ENCODE data around the gene HP. TPM values are rescaled to one million over a fixed set of nuclear protein-coding genes. Genes with fewer than 3 reads are reported as not detected.

HP gene
- total and polyA plus RNA-seq, 2 of the 13 experiments (the other 11 are each of a cell fraction or from before 2014, with no cell fraction given) = 387 to 524 TPM

DNA sequence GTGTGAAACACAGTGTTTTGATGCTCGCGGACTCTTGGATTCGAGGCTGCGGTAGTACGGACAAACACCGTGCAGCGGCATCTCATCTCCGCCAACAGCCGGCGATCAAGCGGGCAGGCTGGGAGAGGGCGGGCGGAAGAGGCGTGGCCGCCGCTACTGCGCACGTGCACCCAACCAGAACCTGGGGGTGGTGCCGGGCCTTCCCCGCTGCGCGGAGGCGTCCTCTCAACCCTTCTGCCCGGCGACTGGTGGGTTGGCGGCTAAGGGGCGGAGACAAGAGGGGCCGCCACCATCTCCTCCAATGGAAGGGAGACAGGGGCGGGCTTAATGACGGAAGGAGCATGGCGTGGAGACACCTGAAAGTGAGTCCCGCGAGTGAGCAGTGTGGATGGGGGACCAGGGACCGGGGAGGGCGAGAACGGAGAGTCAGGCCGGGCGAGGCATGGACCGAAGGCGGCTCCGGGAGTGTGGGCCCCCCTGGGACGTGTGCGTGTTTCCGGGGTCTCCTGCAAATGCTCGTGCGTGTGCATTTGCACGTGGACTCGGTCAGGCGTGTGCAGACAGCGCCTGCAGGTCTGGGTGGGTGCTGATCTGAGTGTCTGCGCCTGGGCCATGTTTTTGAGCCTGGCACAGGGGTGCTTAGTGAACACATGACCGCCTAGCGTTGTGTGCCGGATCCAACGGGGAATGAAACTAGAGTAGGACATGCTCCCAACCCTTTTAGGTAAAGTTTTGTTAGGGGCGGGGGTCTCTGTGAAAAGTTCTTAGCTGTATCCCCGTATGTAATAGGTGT is 45.7 kb upstream of the HP start, which contains the start of gene DHODH (continued):
- TF ChIP-seq, protein P1, sequence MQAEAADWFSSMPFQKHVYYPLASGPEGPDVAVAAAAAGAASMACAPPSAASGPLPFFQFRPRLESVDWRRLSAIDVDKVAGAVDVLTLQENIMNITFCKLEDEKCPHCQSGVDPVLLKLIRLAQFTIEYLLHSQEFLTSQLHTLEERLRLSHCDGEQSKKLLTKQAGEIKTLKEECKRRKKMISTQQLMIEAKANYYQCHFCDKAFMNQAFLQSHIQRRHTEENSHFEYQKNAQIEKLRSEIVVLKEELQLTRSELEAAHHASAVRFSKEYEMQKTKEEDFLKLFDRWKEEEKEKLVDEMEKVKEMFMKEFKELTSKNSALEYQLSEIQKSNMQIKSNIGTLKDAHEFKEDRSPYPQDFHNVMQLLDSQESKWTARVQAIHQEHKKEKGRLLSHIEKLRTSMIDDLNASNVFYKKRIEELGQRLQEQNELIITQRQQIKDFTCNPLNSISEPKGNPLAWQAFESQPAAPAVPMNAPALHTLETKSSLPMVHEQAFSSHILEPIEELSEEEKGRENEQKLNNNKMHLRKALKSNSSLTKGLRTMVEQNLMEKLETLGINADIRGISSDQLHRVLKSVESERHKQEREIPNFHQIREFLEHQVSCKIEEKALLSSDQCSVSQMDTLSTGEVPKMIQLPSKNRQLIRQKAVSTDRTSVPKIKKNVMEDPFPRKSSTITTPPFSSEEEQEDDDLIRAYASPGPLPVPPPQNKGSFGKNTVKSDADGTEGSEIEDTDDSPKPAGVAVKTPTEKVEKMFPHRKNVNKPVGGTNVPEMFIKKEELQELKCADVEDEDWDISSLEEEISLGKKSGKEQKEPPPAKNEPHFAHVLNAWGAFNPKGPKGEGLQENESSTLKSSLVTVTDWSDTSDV (CRISPR knock-in tag; IDR thresholded peaks at IDR 0.05) = peak; percentile 88; the same call in 1 of the 2 replicates
- TF ChIP-seq, protein P2, sequence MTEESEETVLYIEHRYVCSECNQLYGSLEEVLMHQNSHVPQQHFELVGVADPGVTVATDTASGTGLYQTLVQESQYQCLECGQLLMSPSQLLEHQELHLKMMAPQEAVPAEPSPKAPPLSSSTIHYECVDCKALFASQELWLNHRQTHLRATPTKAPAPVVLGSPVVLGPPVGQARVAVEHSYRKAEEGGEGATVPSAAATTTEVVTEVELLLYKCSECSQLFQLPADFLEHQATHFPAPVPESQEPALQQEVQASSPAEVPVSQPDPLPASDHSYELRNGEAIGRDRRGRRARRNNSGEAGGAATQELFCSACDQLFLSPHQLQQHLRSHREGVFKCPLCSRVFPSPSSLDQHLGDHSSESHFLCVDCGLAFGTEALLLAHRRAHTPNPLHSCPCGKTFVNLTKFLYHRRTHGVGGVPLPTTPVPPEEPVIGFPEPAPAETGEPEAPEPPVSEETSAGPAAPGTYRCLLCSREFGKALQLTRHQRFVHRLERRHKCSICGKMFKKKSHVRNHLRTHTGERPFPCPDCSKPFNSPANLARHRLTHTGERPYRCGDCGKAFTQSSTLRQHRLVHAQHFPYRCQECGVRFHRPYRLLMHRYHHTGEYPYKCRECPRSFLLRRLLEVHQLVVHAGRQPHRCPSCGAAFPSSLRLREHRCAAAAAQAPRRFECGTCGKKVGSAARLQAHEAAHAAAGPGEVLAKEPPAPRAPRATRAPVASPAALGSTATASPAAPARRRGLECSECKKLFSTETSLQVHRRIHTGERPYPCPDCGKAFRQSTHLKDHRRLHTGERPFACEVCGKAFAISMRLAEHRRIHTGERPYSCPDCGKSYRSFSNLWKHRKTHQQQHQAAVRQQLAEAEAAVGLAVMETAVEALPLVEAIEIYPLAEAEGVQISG (CRISPR knock-in tag; IDR thresholded peaks at IDR 0.05) = peak; percentile 88
- TF ChIP-seq ZNF335 (CRISPR knock-in tag; IDR thresholded peaks at IDR 0.05) (peak; percentile 64; the same call in 1 of the 2 replicates), ZMYM4 (CRISPR knock-in tag; IDR thresholded peaks at IDR 0.05) (peak; percentile 93), SOX6 (IDR thresholded peaks at IDR 0.05) (no peak), SOX6 (CRISPR knock-in tag; IDR thresholded peaks at IDR 0.05) (peak; percentile 71), NFIC (IDR thresholded peaks at IDR 0.05; ENCODE audit: low read length) (no peak), PHF5A (CRISPR knock-in tag; IDR thresholded peaks at IDR 0.05; ENCODE audit: low read depth, unreplicated experiment) (peak; percentile 23), ONECUT2 (CRISPR knock-in tag; IDR thresholded peaks at IDR 0.05) (0 out of 2 replicates have a peak, but pooled peaks have one; percentile 12), GTF3A (CRISPR knock-in tag; conservative IDR thresholded peaks at IDR 0.05) (peak; percentile 92), ZNF224 (CRISPR knock-in tag; IDR thresholded peaks at IDR 0.05) (no peak), SIN3A (IDR thresholded peaks at IDR 0.05; ENCODE audit: borderline replicate concordance, low read depth, low read length) (peak; percentile 93), MED1 (CRISPR knock-in tag; IDR thresholded peaks at IDR 0.05) (no peak), YEATS4 (CRISPR knock-in tag; IDR thresholded peaks at IDR 0.05; ENCODE audit: borderline replicate concordance) (peak; percentile 71), ZNF260 (CRISPR knock-in tag; IDR thresholded peaks at IDR 0.05; ENCODE audit: borderline replicate concordance, low read depth) (no peak), ZNF501 (CRISPR knock-in tag; IDR thresholded peaks at IDR 0.05) (peak; percentile 89), TBX2 (CRISPR knock-in tag; IDR thresholded peaks at IDR 0.05; ENCODE audit: borderline replicate concordance) (peak; percentile 89), CREM (IDR thresholded peaks at IDR 0.05) (peak; percentile 79), CREM (CRISPR knock-in tag; IDR thresholded peaks at IDR 0.05) (no peak), PAWR (CRISPR knock-in tag; IDR thresholded peaks at IDR 0.05; ENCODE audit: borderline replicate concordance) (peak; percentile 41; the same call in 1 of the 2 replicates), HOXA5 (CRISPR knock-in tag; IDR thresholded peaks at IDR 0.05) (peak; percentile 38)
- TF ChIP-seq, protein P3, sequence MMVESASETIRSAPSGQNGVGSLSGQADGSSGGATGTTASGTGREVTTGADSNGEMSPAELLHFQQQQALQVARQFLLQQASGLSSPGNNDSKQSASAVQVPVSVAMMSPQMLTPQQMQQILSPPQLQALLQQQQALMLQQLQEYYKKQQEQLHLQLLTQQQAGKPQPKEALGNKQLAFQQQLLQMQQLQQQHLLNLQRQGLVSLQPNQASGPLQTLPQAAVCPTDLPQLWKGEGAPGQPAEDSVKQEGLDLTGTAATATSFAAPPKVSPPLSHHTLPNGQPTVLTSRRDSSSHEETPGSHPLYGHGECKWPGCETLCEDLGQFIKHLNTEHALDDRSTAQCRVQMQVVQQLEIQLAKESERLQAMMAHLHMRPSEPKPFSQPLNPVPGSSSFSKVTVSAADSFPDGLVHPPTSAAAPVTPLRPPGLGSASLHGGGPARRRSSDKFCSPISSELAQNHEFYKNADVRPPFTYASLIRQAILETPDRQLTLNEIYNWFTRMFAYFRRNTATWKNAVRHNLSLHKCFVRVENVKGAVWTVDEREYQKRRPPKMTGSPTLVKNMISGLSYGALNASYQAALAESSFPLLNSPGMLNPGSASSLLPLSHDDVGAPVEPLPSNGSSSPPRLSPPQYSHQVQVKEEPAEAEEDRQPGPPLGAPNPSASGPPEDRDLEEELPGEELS (CRISPR knock-in tag; IDR thresholded peaks at IDR 0.05) = no peak
- TF ChIP-seq, protein P4, sequence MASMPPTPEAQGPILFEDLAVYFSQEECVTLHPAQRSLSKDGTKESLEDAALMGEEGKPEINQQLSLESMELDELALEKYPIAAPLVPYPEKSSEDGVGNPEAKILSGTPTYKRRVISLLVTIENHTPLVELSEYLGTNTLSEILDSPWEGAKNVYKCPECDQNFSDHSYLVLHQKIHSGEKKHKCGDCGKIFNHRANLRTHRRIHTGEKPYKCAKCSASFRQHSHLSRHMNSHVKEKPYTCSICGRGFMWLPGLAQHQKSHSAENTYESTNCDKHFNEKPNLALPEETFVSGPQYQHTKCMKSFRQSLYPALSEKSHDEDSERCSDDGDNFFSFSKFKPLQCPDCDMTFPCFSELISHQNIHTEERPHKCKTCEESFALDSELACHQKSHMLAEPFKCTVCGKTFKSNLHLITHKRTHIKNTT (CRISPR knock-in tag; IDR thresholded peaks at IDR 0.05) = no peak

Data from HepG2 (cell line).